Spleen (tissue), 11 donors: ENCODE measurements around the gene AFDN. TPM values are rescaled to one million over a fixed set of nuclear protein-coding genes. Genes with fewer than 3 reads are reported as not detected.

Experiments
- DNase-seq: peaks from one replicate; pipeline ENCODE4 v3.0.0-alpha.2; 2020
- H3K27ac ChIP-seq, 8 donors: fragments of 200-600 bp; sonication (generic) in 7 of 8; 1 replicate in 4 of 8; 2 replicates in 4 of 8; pipeline versions ENCODE4 v1.5.0 to v1.8.0; 2016 to 2021; ENCODE audit warnings: inconsistent platforms in 4 of 8, mild to moderate bottlenecking in 4 of 8, moderate library complexity in 1 of 8
- H3K27me3 ChIP-seq, 7 donors: fragments of 200-600 bp; sonication (generic) in 6 of 7; replicated peaks in 1 of 7; 1 replicate in 4 of 7; 2 replicates in 3 of 7; pipeline versions ENCODE4 v1.5.0 to v1.8.0; 2016 to 2021; ENCODE audit warnings: inconsistent platforms in 3 of 7, mild to moderate bottlenecking in 1 of 7
- H3K36me3 ChIP-seq, 6 donors: fragments of 200-600 bp; sonication (generic) in 5 of 6; 1 replicate in 4 of 6; 2 replicates in 2 of 6; pipeline versions ENCODE4 v1.5.0 to v1.8.0; 2016 to 2021; ENCODE audit warnings: inconsistent platforms in 2 of 6
- H3K4me1 ChIP-seq, 6 donors: fragments of 200-600 bp; sonication (generic) in 5 of 6; 1 replicate in 3 of 6; 2 replicates in 3 of 6; pipeline versions ENCODE4 v1.5.0 to v1.8.0; 2016 to 2021; ENCODE audit warnings: inconsistent platforms in 3 of 6
- H3K4me3 ChIP-seq, 8 donors: fragments of 200-600 bp; sonication (generic) in 7 of 8; 1 replicate in 4 of 8; 2 replicates in 4 of 8; pipeline versions ENCODE4 v1.5.0 to v1.8.0; 2016 to 2021; ENCODE audit warnings: inconsistent platforms in 4 of 8, mild to moderate bottlenecking in 4 of 8, moderate library complexity in 2 of 8
- H3K9me3 ChIP-seq, 8 donors: fragments of 200-600 bp; sonication (generic) in 7 of 8; 1 replicate in 4 of 8; 2 replicates in 4 of 8; pipeline versions ENCODE4 v1.5.0 to v1.8.0; 2016 to 2021; ENCODE audit warnings: inconsistent platforms in 4 of 8
- CTCF ChIP-seq, 11 experiments: fragments of 200-600 bp in 7 of 11; fragments of 450-650 bp in 4 of 11; sonication (generic) in 4 of 11; IDR thresholded peaks in 8 of 11; conservative IDR thresholded peaks in 3 of 11; 1 replicate in 7 of 11; 2 replicates in 4 of 11; pipeline versions ENCODE4 v1.4.0 to v1.8.0; 2016 to 2021; ENCODE audit warnings: antibody characterized with exemption in 11 of 11, inconsistent platforms in 4 of 11, mild to moderate bottlenecking in 1 of 11
- POLR2A ChIP-seq, 3 donors: fragments of 450-650 bp; IDR thresholded peaks; one replicate each; pipeline ENCODE4 v1.5.1; 2017; ENCODE audit warnings: antibody characterized with exemption in 3 of 3, mild to moderate bottlenecking in 1 of 3
- POLR2AphosphoS5 ChIP-seq, 3 donors: sonication (generic); formaldehyde crosslinking; IDR thresholded peaks; one replicate each; pipeline ENCODE4 v1.5.1; 2017; ENCODE audit warnings: antibody characterized with exemption in 3 of 3
- WGBS, 5 donors: extraction: QIAGEN DNeasy Blood & Tissue Kit in 3 of 5; methylation state at CpG; one replicate each; pipeline versions ENCODE4 v1.1.5 to v1.1.7; 2013 to 2018; 5-methylcytosine and 5-hydroxymethylcytosine counted together
- intact Hi-C: fragments of 100-400 bp; cut with DNase I; formaldehyde crosslinking; loops from one replicate; pipeline ENCODE4 v1.15.0; 2023; ENCODE audit warnings: low total_unique reads
- polyA plus RNA-seq, 3 donors: library from polyadenylated mRNA; stranded (reverse); fragments of 200-250 nt; gene quantifications; one replicate each; pipeline ENCODE4 v1.2.1, GENCODE V29; 2013
- total RNA-seq, 7 donors: library from RNA; depleted of rRNA in 3 of 7; stranded (reverse); fragments of >200 nt in 3 of 7; fragmentation: NEBNext Ultra II Directional in 4 of 7; extraction: Animal tissue kit (Norgen Biotek cat#: 25700) in 4 of 7; gene quantifications; one replicate each; pipeline versions ENCODE4 v1.1.0 to v1.2.1, GENCODE V29; 2016 to 2021
- donor health status: healthy with polysubstance abuse.
- donor health status: DM: no; HTN: no; CAD: no; lungs with moderate emphysema.
- donor health status: DM: no; HTN: no; CAD: no.
- donor health status: Bipolar disorder and iron deficiency.
- donor health status: healthy.
- donor health status: DM: no; HTN: no; CAD: no.
- donor health status: DM: yes; HTN: yes; CAD: no.

The AFDN gene
- total and polyA plus RNA-seq, 10 donors, result 7.4 to 148 (median 102) TPM

- intact Hi-C loops, result no loop called here
- no peak for DNase-seq
- H3K9me3 ChIP-seq, result no peaks in the 10 kb centered on the region
- peak overlapping the region in 7 of 8 donors; percentile 60 to 91 (median 67) for H3K4me3 ChIP-seq
- H3K36me3 ChIP-seq, result no peaks in the 10 kb centered on the region
- H3K27ac ChIP-seq, result peak overlapping the region in 6 of 8 donors; percentile 69 to 89 (median 78)
- no peak for TF ChIP-seq POLR2A (IDR thresholded peaks at IDR 0.05)
- TF ChIP-seq POLR2AphosphoS5 (IDR thresholded peaks at IDR 0.05), result no peak
- TF ChIP-seq CTCF (IDR thresholded peaks at IDR 0.05 in 8 of 11, conservative IDR thresholded peaks at IDR 0.05 in 3 of 11), result no peak
- 65 to 73% (median 68%) methylated on average over 4 of the region's 4 CpGs for WGBS, 5 donors
- H3K27me3 ChIP-seq, result peaks cover 0 to 61% (median 5%) of the 10 kb centered on the region in 7 donors
- peaks cover 0 to 73% (median 56%) of the 10 kb centered on the region in 6 donors for H3K4me1 ChIP-seq
Observed at GRCh38 chr6:167828325-167828956, 1.7 kb downstream of the AFDN start.

DNA sequence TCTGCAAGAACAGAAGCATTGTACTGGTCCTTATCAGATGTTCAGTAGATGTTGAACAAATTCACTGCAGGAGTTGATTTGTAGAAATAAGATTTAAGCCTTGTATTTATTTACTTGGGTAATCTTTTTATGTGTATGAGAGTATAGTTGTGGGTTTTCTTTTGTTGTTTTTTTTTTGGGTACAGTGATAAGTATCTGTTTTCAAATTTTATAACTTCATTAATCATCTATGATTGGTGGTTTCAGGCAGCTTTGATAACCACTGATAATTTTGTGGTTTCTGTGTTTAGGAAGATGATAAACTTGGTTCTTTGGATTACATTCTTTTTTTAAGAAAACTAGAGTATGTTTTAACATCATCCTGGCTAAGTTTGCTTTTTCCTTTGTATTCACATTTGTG is 2.8 kb downstream of the AFDN start:
- H3K27ac ChIP-seq, result no peak overlapping the region
- TF ChIP-seq CTCF (IDR thresholded peaks at IDR 0.05 in 8 of 11, conservative IDR thresholded peaks at IDR 0.05 in 3 of 11) (no peak), POLR2AphosphoS5 (IDR thresholded peaks at IDR 0.05) (no peak), POLR2A (IDR thresholded peaks at IDR 0.05) (no peak)
- no peaks in the 10 kb centered on the region for H3K36me3 ChIP-seq
- no peak for DNase-seq
- H3K27me3 ChIP-seq, result peaks cover 0 to 58% (median 5%) of the 10 kb centered on the region in 7 donors
- H3K4me1 ChIP-seq, result peaks cover 0 to 79% (median 60%) of the 10 kb centered on the region in 6 donors
- intact Hi-C loops, result no loop called here
- no peak overlapping the region for H3K4me3 ChIP-seq
- H3K9me3 ChIP-seq, result no peaks in the 10 kb centered on the region

GRCh38 chr6:167831281-167831828 is 4.6 kb downstream of the AFDN start:
- no peak for TF ChIP-seq CTCF (IDR thresholded peaks at IDR 0.05 in 8 of 11, conservative IDR thresholded peaks at IDR 0.05 in 3 of 11)
- TF ChIP-seq POLR2A (IDR thresholded peaks at IDR 0.05), result no peak
- TF ChIP-seq POLR2AphosphoS5 (IDR thresholded peaks at IDR 0.05), result no peak
- Histone ChIP-seq H3K4me1 (peaks cover 0 to 72% (median 46%) of the 10 kb centered on the region in 6 donors), H3K36me3 (no peaks in the 10 kb centered on the region), H3K27ac (peak overlapping the region in 1 of 8 donors; percentile 32), H3K27me3 (peaks cover 0 to 40% (median 4%) of the 10 kb centered on the region in 7 donors), H3K9me3 (no peaks in the 10 kb centered on the region), H3K4me3 (no peak overlapping the region)
- WGBS, 5 donors, result 38 to 60% (median 56%) methylated on average over 3 of the region's 3 CpGs
- DNase-seq, result no peak
- intact Hi-C loops, result no loop called here
